Gastrocnemius medialis (tissue), 4 donors: ENCODE data around the gene SERPINB6.

ENCODE experiments used
- CTCF ChIP-seq, 5 experiments: fragments of 450-650 bp in 3 of 5; fragments of 200-600 bp in 2 of 5; sonication (generic) in 2 of 5; IDR thresholded peaks in 4 of 5; conservative IDR thresholded peaks in 1 of 5; 1 replicate in 4 of 5; 2 replicates in 1 of 5; pipeline ENCODE4 v1.5.1; 2016 to 2019; ENCODE audit warnings: antibody characterized with exemption in 5 of 5, mild to moderate bottlenecking in 3 of 5, moderate library complexity in 3 of 5
- POLR2A ChIP-seq, 2 donors: fragments of 450-650 bp; IDR thresholded peaks; one replicate each; pipeline ENCODE4 v1.6.1; 2017; ENCODE audit warnings: antibody characterized with exemption in 2 of 2, mild to moderate bottlenecking in 2 of 2, moderate library complexity in 2 of 2

GRCh38 chr6:3017304-3017703 is 45.9 kb upstream of the SERPINB6 start:
- TF ChIP-seq CTCF (IDR thresholded peaks at IDR 0.05 in 4 of 5, conservative IDR thresholded peaks at IDR 0.05 in 1 of 5) (no peak), POLR2A (IDR thresholded peaks at IDR 0.05) (no peak)
